GM10847 (cell line): ENCODE data around the gene WDR1.

Experiments
- POLR2A ChIP-seq: IDR thresholded peaks from 2 replicates; pipeline ENCODE4 v1.6.1; 2011; ENCODE audit not compliant: insufficient read length; ENCODE audit errors: extremely low read depth

The WDR1 gene

GRCh38 chr4:10099499-10100325 lies 16.9 kb downstream of the WDR1 start:
- TF ChIP-seq POLR2A: no peak

GRCh38 chr4:10098780-10099160 lies 17.8 kb downstream of the WDR1 start:
- no peak for TF ChIP-seq POLR2A

GRCh38 chr4:10097906-10098779 lies 18.5 kb downstream of the WDR1 start:
- no peak for TF ChIP-seq POLR2A

- no peak for TF ChIP-seq POLR2A
These were observed 19.6 kb downstream of the WDR1 start for GRCh38 chr4:10096978-10097335.

- TF ChIP-seq POLR2A: no peak
These were observed 20.2 kb downstream of the WDR1 start for GRCh38 chr4:10096201-10096977.

GRCh38 chr4:10095296-10095991 lies 21.2 kb downstream of the WDR1 start:
- TF ChIP-seq POLR2A: no peak

- no peak for TF ChIP-seq POLR2A
These were observed 21.8 kb downstream of the WDR1 start for GRCh38 chr4:10094841-10095240.

- TF ChIP-seq POLR2A: no peak
These were observed 22.6 kb downstream of the WDR1 start for GRCh38 chr4:10093801-10094552.

GRCh38 chr4:10093271-10093621 lies 23.4 kb downstream of the WDR1 start:
- no peak for TF ChIP-seq POLR2A

GRCh38 chr4:10092481-10093270 lies 23.9 kb downstream of the WDR1 start:
- TF ChIP-seq POLR2A: no peak

GRCh38 chr4:10091531-10092181 lies 24.9 kb downstream of the WDR1 start:
- no peak for TF ChIP-seq POLR2A

- no peak for TF ChIP-seq POLR2A
These were observed 25.9 kb downstream of the WDR1 start for GRCh38 chr4:10090467-10091250.
